ENCODE measurements around the gene REXO1.

DNA sequence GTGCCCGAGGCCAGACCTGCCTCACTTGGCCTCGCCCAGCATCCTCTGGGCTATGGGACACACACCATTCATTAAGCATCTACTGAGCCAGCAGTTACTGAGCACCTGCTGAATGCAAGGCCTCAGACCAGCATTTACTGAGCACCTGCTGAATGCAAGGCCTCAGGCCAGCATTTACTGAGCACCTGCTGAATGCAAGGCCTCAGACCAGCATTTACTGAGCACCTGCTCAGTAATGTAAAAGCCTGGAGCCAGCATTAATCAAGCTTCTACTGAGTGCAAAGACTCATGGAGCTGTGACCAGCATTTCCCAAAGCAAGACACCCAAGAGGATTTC lies 39.9 kb downstream of the REXO1 start:
- TF ChIP-seq IRF1 (CRISPR knock-in tag; IDR thresholded peaks at IDR 0.05), result no peak
- no peak for TF ChIP-seq MAX (CRISPR knock-in tag; IDR thresholded peaks at IDR 0.05)

Measured in WTC11 (cell line).